Spleen (tissue), 7 donors: Measurements from ENCODE around the gene VTI1A.

Source experiments
- CTCF ChIP-seq, 11 experiments: fragments of 200-600 bp in 7 of 11; fragments of 450-650 bp in 4 of 11; sonication (generic) in 4 of 11; IDR thresholded peaks in 8 of 11; conservative IDR thresholded peaks in 3 of 11; 1 replicate in 7 of 11; 2 replicates in 4 of 11; pipeline versions ENCODE4 v1.4.0 to v1.8.0; 2016 to 2021; ENCODE audit warnings: antibody characterized with exemption in 11 of 11, inconsistent platforms in 4 of 11, mild to moderate bottlenecking in 1 of 11
- POLR2AphosphoS5 ChIP-seq, 3 donors: sonication (generic); formaldehyde crosslinking; IDR thresholded peaks; one replicate each; pipeline ENCODE4 v1.5.1; 2017; ENCODE audit warnings: antibody characterized with exemption in 3 of 3
- donor health status: DM: no; HTN: no; CAD: no; lungs with moderate emphysema.
- donor health status: DM: no; HTN: no; CAD: no.
- donor health status: DM: no; HTN: no; CAD: no.

GRCh38 chr10:112811741-112812551 is 364.9 kb downstream of the VTI1A start:
- no peak for TF ChIP-seq CTCF (IDR thresholded peaks at IDR 0.05 in 8 of 11, conservative IDR thresholded peaks at IDR 0.05 in 3 of 11)
- no peak for TF ChIP-seq POLR2AphosphoS5 (IDR thresholded peaks at IDR 0.05)
